ENCODE data around the gene USP28.
A peak's percentile ranks its signal among the peaks of the same experiment; 100 is the strongest.
"Not testable (repeated sequence)": the region's sequence is repeated elsewhere in the genome, so short reads cannot be mapped to it uniquely, and the experiment has no call there.

Gene USP28

GRCh38 chr11:113875234-113876073 lies at the start of gene USP28:
USP28 (minus strand) TSS chr11:113875572; CDS start chr11:113875501, 71 bp downstream.
- POLR2A ChIA-PET, result interaction anchor here (0.6 to 2.1 kb wide), 11 partner anchors 9 to 114 kb away, joined by 3 to 12 read pairs (median 4); no protein-coding TSS in a partner anchor
- TF ChIP-seq ELF4 (IDR thresholded peaks at IDR 0.05) (peak; percentile 55; the same call in 1 of the 2 replicates), SP1 (IDR thresholded peaks at IDR 0.05) (no peak), L3MBTL2 (conservative IDR thresholded peaks at IDR 0.05) (peak; percentile 60), FOXM1 (IDR thresholded peaks at IDR 0.05; ENCODE audit: borderline replicate concordance) (no peak), FOXK2 (IDR thresholded peaks at IDR 0.05) (no peak)
- CTCF ChIA-PET, result interaction anchor here (0.5 to 2.5 kb wide), 2 partner anchors 20 to 372 kb away, joined by 3 to 10 read pairs; no protein-coding TSS in a partner anchor
- DNase-seq (ENCODE audit: extremely low spot score), result peak; percentile 98

GRCh38 chr11:113923572-113923971 lies 48.2 kb upstream of the USP28 start:
- CTCF ChIA-PET, result no interaction called here
- POLR2A ChIA-PET, result no interaction called here
- no peak for TF ChIP-seq PKNOX1 (IDR thresholded peaks at IDR 0.05)
- TF ChIP-seq CTBP1 (IDR thresholded peaks at IDR 0.05; ENCODE audit: borderline replicate concordance), result no peak
- TF ChIP-seq FOXA1 (IDR thresholded peaks at IDR 0.05), result no peak
- no peak for TF ChIP-seq LEF1 (IDR thresholded peaks at IDR 0.05; ENCODE audit: borderline replicate concordance)
- TF ChIP-seq FOXK2 (IDR thresholded peaks at IDR 0.05), result no peak
- TF ChIP-seq SUZ12 (IDR thresholded peaks at IDR 0.05), result no peak
- TF ChIP-seq ZNF384 (IDR thresholded peaks at IDR 0.05), result no peak
- TF ChIP-seq TARDBP (IDR thresholded peaks at IDR 0.05), result no peak
- no peak for DNase-seq (ENCODE audit: extremely low spot score)

GRCh38 chr11:113911491-113911890 lies 36.1 kb upstream of the USP28 start:
- POLR2A ChIA-PET; DNase-seq (ENCODE audit: extremely low spot score); CTCF ChIA-PET: not testable (repeated sequence)

- ChIA-PET CTCF (interaction anchor here (1.0 to 5.8 kb wide), 3 partner anchors 12 to 353 kb away, joined by 3 to 73 read pairs (median 3); no protein-coding TSS in a partner anchor), POLR2A (interaction anchor here (3.0 kb wide), 1 partner anchor 32 kb away, joined by 10 read pairs; no protein-coding TSS in a partner anchor)
- DNase-seq (ENCODE audit: extremely low spot score), result no peak
- TF ChIP-seq PKNOX1 (IDR thresholded peaks at IDR 0.05) (peak; percentile 46), ELF4 (IDR thresholded peaks at IDR 0.05) (no peak), NFRKB (IDR thresholded peaks at IDR 0.05) (no peak)
Measured at GRCh38 chr11:113908098-113908497, 32.7 kb upstream of the USP28 start.

- ChIA-PET CTCF (interaction anchor here (1.0 to 5.8 kb wide), 3 partner anchors 12 to 353 kb away, joined by 3 to 73 read pairs (median 3); no protein-coding TSS in a partner anchor), POLR2A (interaction anchor here (1.8 to 3.0 kb wide), 2 partner anchors 31 to 44 kb away, joined by 4 to 10 read pairs; no protein-coding TSS in a partner anchor)
- TF ChIP-seq ELF4 (IDR thresholded peaks at IDR 0.05), result no peak
- TF ChIP-seq FOXK2 (IDR thresholded peaks at IDR 0.05), result no peak
- TF ChIP-seq CTBP1 (IDR thresholded peaks at IDR 0.05; ENCODE audit: borderline replicate concordance), result no peak
- TF ChIP-seq HDGF (IDR thresholded peaks at IDR 0.05; ENCODE audit: borderline replicate concordance), result no peak
- no peak for TF ChIP-seq NFRKB (IDR thresholded peaks at IDR 0.05)
- TF ChIP-seq ZNF384 (IDR thresholded peaks at IDR 0.05), result no peak
- TF ChIP-seq BHLHE40 (IDR thresholded peaks at IDR 0.05; ENCODE audit: borderline replicate concordance), result no peak
- TF ChIP-seq FOXM1 (IDR thresholded peaks at IDR 0.05; ENCODE audit: borderline replicate concordance), result no peak
- TF ChIP-seq L3MBTL2 (conservative IDR thresholded peaks at IDR 0.05), result no peak
- no peak for DNase-seq (ENCODE audit: extremely low spot score)
Measured at GRCh38 chr11:113907681-113908080, 32.3 kb upstream of the USP28 start.

GRCh38 chr11:113907152-113907551 lies 31.8 kb upstream of the USP28 start:
- ChIA-PET POLR2A (interaction anchor here (1.0 to 3.0 kb wide), 4 partner anchors 10 to 44 kb away, joined by 3 to 10 read pairs (median 4); no protein-coding TSS in a partner anchor), CTCF (interaction anchor here (1.0 to 5.8 kb wide), 7 partner anchors 11 to 354 kb away, joined by 3 to 73 read pairs (median 3); no protein-coding TSS in a partner anchor)
- TF ChIP-seq SUZ12 (IDR thresholded peaks at IDR 0.05) (no peak), PKNOX1 (IDR thresholded peaks at IDR 0.05) (peak; percentile 76)
- DNase-seq (ENCODE audit: extremely low spot score), result no peak

GRCh38 chr11:113906516-113906915 lies 31.1 kb upstream of the USP28 start:
- CTCF ChIA-PET, result interaction anchor here (0.6 to 5.8 kb wide), 7 partner anchors 11 to 288 kb away, joined by 3 to 73 read pairs (median 3); no protein-coding TSS in a partner anchor
- DNase-seq (ENCODE audit: extremely low spot score), result no peak
- no peak for TF ChIP-seq BHLHE40 (IDR thresholded peaks at IDR 0.05; ENCODE audit: borderline replicate concordance)
- no peak for TF ChIP-seq NFRKB (IDR thresholded peaks at IDR 0.05)
- POLR2A ChIA-PET, result interaction anchor here (1.0 to 3.0 kb wide), 4 partner anchors 9 to 45 kb away, joined by 3 to 10 read pairs (median 4); no protein-coding TSS in a partner anchor

All from HEK293T (cell line).